GM20000 (cell line): ENCODE results near the gene GIPC3.

ENCODE experiments used
- DNase-seq: peaks from one replicate; pipeline ENCODE4 v3.0.0; 2012; ENCODE audit warnings: low spot score
- TF ChIP-seq, protein P1 (sequence below): IDR thresholded peaks from 2 replicates; pipeline ENCODE4 v1.5.1; 2012; ENCODE audit warnings: mild to moderate bottlenecking, control low read depth; ENCODE audit errors: extremely low read depth, missing control alignments

The GIPC3 gene

GRCh38 chr19:3546119-3546518, 39.2 kb upstream of the GIPC3 start:
- no peak for DNase-seq
- TF ChIP-seq, protein P1, sequence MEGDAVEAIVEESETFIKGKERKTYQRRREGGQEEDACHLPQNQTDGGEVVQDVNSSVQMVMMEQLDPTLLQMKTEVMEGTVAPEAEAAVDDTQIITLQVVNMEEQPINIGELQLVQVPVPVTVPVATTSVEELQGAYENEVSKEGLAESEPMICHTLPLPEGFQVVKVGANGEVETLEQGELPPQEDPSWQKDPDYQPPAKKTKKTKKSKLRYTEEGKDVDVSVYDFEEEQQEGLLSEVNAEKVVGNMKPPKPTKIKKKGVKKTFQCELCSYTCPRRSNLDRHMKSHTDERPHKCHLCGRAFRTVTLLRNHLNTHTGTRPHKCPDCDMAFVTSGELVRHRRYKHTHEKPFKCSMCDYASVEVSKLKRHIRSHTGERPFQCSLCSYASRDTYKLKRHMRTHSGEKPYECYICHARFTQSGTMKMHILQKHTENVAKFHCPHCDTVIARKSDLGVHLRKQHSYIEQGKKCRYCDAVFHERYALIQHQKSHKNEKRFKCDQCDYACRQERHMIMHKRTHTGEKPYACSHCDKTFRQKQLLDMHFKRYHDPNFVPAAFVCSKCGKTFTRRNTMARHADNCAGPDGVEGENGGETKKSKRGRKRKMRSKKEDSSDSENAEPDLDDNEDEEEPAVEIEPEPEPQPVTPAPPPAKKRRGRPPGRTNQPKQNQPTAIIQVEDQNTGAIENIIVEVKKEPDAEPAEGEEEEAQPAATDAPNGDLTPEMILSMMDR: no peak

GRCh38 chr19:3547301-3547731, 38.0 kb upstream of the GIPC3 start:
- TF ChIP-seq, protein P1: peak; percentile 39
- no peak for DNase-seq

- DNase-seq: no peak
- TF ChIP-seq, protein P1: no peak
These were observed 37.5 kb upstream of the GIPC3 start for GRCh38 chr19:3547767-3548282.

- TF ChIP-seq, protein P1: no peak
- no peak for DNase-seq
These were observed 36.7 kb upstream of the GIPC3 start for GRCh38 chr19:3548606-3549005.

GRCh38 chr19:3549816-3550215, 35.5 kb upstream of the GIPC3 start:
- no peak for DNase-seq

DNA sequence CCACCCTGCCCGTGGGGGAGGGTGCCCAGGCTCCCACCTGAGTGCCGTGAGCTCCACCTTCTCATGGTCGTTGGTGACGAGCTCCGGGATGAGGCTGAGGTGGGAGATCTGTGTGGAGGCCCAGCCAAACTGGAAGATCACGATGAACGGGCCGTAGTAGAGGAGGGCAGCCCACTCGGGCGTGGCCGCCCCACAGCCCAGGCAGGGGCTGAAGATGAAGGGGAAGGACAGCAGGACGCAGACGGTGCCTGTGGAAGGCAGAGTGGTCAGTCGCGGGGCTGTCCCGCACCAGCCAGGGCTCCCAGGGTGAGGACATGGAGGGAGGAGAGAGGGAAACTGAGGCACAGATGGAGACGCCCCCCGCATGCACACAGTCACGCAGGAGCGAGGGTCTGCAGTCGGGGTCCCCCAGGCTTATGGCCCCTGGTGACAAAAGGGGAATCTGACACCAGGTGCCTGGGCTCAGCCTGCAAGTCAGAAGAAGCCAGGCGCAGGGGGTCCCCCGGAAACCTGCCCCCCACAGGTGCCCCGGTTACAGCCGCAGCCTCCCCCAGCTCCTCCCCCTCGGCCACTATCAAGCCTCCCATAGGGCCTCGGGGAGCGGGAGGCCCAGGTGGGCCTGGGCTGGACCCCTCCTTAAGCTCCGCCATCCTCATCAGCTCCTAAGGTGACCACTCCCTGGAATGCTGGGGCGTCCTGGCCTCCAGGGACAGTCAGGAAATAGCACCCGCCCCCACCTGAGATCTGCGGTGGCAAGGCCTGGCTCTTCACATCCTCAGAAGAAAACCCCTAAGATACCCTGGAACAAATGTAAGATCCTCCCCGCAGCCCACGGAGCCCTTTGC, 34.1 kb upstream of the GIPC3 start:
- TF ChIP-seq, protein P1: no peak
- DNase-seq: no peak

More at GRCh38 chr19:3549816-3550215, 35.5 kb upstream of the GIPC3 start:
- TF ChIP-seq, protein P1: no peak

DNA sequence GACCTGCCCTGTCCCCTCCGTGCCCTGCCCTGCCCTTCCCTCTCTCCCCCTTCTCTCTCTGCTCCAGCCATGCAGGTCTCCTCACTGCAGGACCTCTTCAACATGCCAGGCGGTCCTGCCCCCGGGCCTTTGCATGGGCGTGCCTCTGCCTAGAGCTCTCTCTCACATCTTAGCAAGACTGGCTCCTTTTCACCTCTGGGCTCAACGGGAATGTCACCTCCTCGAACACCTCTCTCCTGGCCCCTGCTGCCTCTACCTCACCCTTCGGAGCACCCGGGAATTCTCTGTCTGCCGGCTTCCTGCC, 33.5 kb upstream of the GIPC3 start:
- TF ChIP-seq, protein P1: no peak
- no peak for DNase-seq
